ENCODE measurements around the gene AIDA.
"Not testable (repeated sequence)": the region's sequence is repeated elsewhere in the genome, so short reads cannot be mapped to it uniquely, and the experiment has no call there.

Gene AIDA

GRCh38 chr1:222750651-222751050 is 38.4 kb upstream of the AIDA start:
- no peak overlapping the region for H3K4me3 ChIP-seq (ENCODE audit: low read depth, low read length)
- TF ChIP-seq CTCF (IDR thresholded peaks at IDR 0.05; ENCODE audit: borderline replicate concordance, insufficient read depth, low read depth, low read length): no peak

- H3K4me3 ChIP-seq (ENCODE audit: low read depth, low read length): no peak overlapping the region
- no peak for TF ChIP-seq CTCF (IDR thresholded peaks at IDR 0.05; ENCODE audit: borderline replicate concordance, insufficient read depth, low read depth, low read length)
These were observed 37.6 kb upstream of the AIDA start for GRCh38 chr1:222749927-222750326.

- not testable (repeated sequence) for H3K4me3 ChIP-seq (ENCODE audit: low read depth, low read length)
These were observed 29.6 kb upstream of the AIDA start for GRCh38 chr1:222741630-222742457.

- H3K4me3 ChIP-seq (ENCODE audit: low read depth, low read length): no peak overlapping the region
- no peak for TF ChIP-seq CTCF (IDR thresholded peaks at IDR 0.05; ENCODE audit: borderline replicate concordance, insufficient read depth, low read depth, low read length)
These were observed 27.6 kb upstream of the AIDA start for GRCh38 chr1:222739929-222740328.

- no peak overlapping the region for H3K4me3 ChIP-seq (ENCODE audit: low read depth, low read length)
- no peak for TF ChIP-seq CTCF (IDR thresholded peaks at IDR 0.05; ENCODE audit: borderline replicate concordance, insufficient read depth, low read depth, low read length)
These were observed 27.2 kb upstream of the AIDA start for GRCh38 chr1:222739465-222739864.

- no peak within 1 kb of the TSS for H3K4me3 ChIP-seq (ENCODE audit: low read depth, low read length)
- no peak for TF ChIP-seq CTCF (IDR thresholded peaks at IDR 0.05; ENCODE audit: borderline replicate concordance, insufficient read depth, low read depth, low read length)
These were observed 24.7 kb upstream of the AIDA start, which contains the start of gene FAM177B for GRCh38 chr1:222736972-222737371. Gene FAM177B, plus strand, starts transcription at chr1:222737202. Its CDS starts 9,344 bp downstream, at chr1:222746546.

GRCh38 chr1:222736470-222736869 is 24.2 kb upstream of the AIDA start:
- H3K4me3 ChIP-seq (ENCODE audit: low read depth, low read length): no peak overlapping the region
- no peak for TF ChIP-seq CTCF (IDR thresholded peaks at IDR 0.05; ENCODE audit: borderline replicate concordance, insufficient read depth, low read depth, low read length)
